Esophagus (tissue), 2 donors: ENCODE measurements around the gene NBPF1. TPM values are rescaled to one million over a fixed set of nuclear protein-coding genes. Genes with fewer than 3 reads are reported as not detected.
"Not testable (repeated sequence)": the region's sequence is repeated elsewhere in the genome, so short reads cannot be mapped to it uniquely, and the experiment has no call there.

ENCODE experiments used
- H3K27ac ChIP-seq, 2 donors: one replicate each; pipeline ENCODE4 v1.5.1; 2013; ENCODE audit warnings: low read depth in 2 of 2, mild to moderate bottlenecking in 2 of 2, inconsistent platforms in 1 of 2, low read length in 1 of 2, moderate library complexity in 1 of 2
- H3K27me3 ChIP-seq, 2 donors: one replicate each; pipeline ENCODE4 v1.6.1; 2013; ENCODE audit warnings: low read length in 2 of 2, control low read depth in 1 of 2, mild to moderate bottlenecking in 1 of 2; ENCODE audit not compliant: insufficient read depth in 2 of 2, control insufficient read depth in 1 of 2
- H3K36me3 ChIP-seq, 2 donors: one replicate each; pipeline ENCODE4 v1.6.1; 2013; ENCODE audit warnings: low read length in 1 of 2; ENCODE audit not compliant: control insufficient read depth in 2 of 2, insufficient read depth in 2 of 2
- H3K4me1 ChIP-seq, 2 donors: one replicate each; pipeline ENCODE4 v1.6.1; 2013; ENCODE audit warnings: low read length in 1 of 2; ENCODE audit not compliant: control insufficient read depth in 2 of 2, insufficient read depth in 2 of 2
- H3K4me3 ChIP-seq, 2 donors: one replicate each; pipeline ENCODE4 v1.5.1; 2013; ENCODE audit warnings: low read length in 2 of 2, mild to moderate bottlenecking in 2 of 2, low read depth in 1 of 2, moderate library complexity in 1 of 2
- H3K9me3 ChIP-seq, 2 donors: one replicate each; pipeline ENCODE4 v1.6.1; 2013; ENCODE audit warnings: mild to moderate bottlenecking in 2 of 2, low read depth in 1 of 2, low read length in 1 of 2, moderate library complexity in 1 of 2; ENCODE audit not compliant: control insufficient read depth in 2 of 2, insufficient read depth in 1 of 2
- WGBS, 2 donors: extraction: QIAGEN DNeasy Blood & Tissue Kit; methylation state at CpG; one replicate each; pipeline ENCODE4 v1.1.7; 2013; 5-methylcytosine and 5-hydroxymethylcytosine counted together
- polyA plus RNA-seq, 2 donors: library from polyadenylated mRNA; stranded (reverse); fragments of 200-250 nt; gene quantifications; one replicate each; pipeline ENCODE4 v1.2.3, GENCODE V29; 2013
- donor health status: healthy with polysubstance abuse.
- donor health status: Bipolar disorder and iron deficiency.

The NBPF1 gene
- polyA plus RNA-seq, 2 donors = 3.5 to 5.4 TPM

- H3K36me3 ChIP-seq = peaks cover 0 to 15% of the 10 kb centered on the region in 2 donors
- 86 to 91% methylated on average over 10 of the region's 10 CpGs for whole genome bisulfite sequencing, 2 donors
- H3K9me3 ChIP-seq, H3K27ac ChIP-seq, H3K4me3 ChIP-seq, H3K4me1 ChIP-seq, H3K27me3 ChIP-seq: not testable (repeated sequence)
Observed at GRCh38 chr1:16607853-16608815, 5.2 kb downstream of the NBPF1 start.

GRCh38 chr1:16607433-16607851, 5.9 kb downstream of the NBPF1 start:
- no peaks in the 10 kb centered on the region for H3K9me3 ChIP-seq
- 84 to 86% methylated on average over 2 of the region's 2 CpGs for WGBS, 2 donors
- no peak overlapping the region for H3K4me3 ChIP-seq
- peaks cover 2% of the 10 kb centered on the region in 2 donors for H3K4me1 ChIP-seq
- peaks cover 0 to 15% of the 10 kb centered on the region in 2 donors for H3K36me3 ChIP-seq
- no peaks in the 10 kb centered on the region for H3K27me3 ChIP-seq
- no peak overlapping the region for H3K27ac ChIP-seq

- not testable (repeated sequence) for H3K27ac ChIP-seq, H3K27me3 ChIP-seq, H3K9me3 ChIP-seq, H3K4me1 ChIP-seq, H3K4me3 ChIP-seq
- peaks cover 0 to 15% of the 10 kb centered on the region in 2 donors for H3K36me3 ChIP-seq
- 84 to 86% methylated on average over 5 of the region's 5 CpGs for WGBS, 2 donors
Observed at GRCh38 chr1:16606666-16607432, 6.5 kb downstream of the NBPF1 start.

GRCh38 chr1:16605532-16606505, 7.5 kb downstream of the NBPF1 start:
- Histone ChIP-seq H3K36me3 (peaks cover 0 to 15% of the 10 kb centered on the region in 2 donors), H3K9me3 (no peaks in the 10 kb centered on the region), H3K4me1 (no peaks in the 10 kb centered on the region), H3K4me3 (no peak overlapping the region), H3K27ac (no peak overlapping the region), H3K27me3 (no peaks in the 10 kb centered on the region)
- 76 to 77% methylated on average over 12 of the region's 12 CpGs for WGBS, 2 donors

GRCh38 chr1:16605213-16605525, 8.2 kb downstream of the NBPF1 start:
- Histone ChIP-seq H3K27me3 (no peaks in the 10 kb centered on the region), H3K9me3 (no peaks in the 10 kb centered on the region), H3K27ac (no peak overlapping the region), H3K36me3 (peaks cover 0 to 15% of the 10 kb centered on the region in 2 donors), H3K4me3 (no peak overlapping the region), H3K4me1 (no peaks in the 10 kb centered on the region)
- WGBS, 2 donors = 78% methylated on average over 1 of the region's 1 CpG

GRCh38 chr1:16604514-16605212, 8.7 kb downstream of the NBPF1 start:
- not testable (repeated sequence) for H3K4me1 ChIP-seq, H3K4me3 ChIP-seq, H3K27ac ChIP-seq, H3K9me3 ChIP-seq, H3K27me3 ChIP-seq
- H3K36me3 ChIP-seq = peaks cover 0 to 15% of the 10 kb centered on the region in 2 donors
- 96 to 98% methylated on average over 1 of the region's 2 CpGs for WGBS, 2 donors

- H3K4me1 ChIP-seq, H3K9me3 ChIP-seq, H3K27ac ChIP-seq, H3K4me3 ChIP-seq, H3K27me3 ChIP-seq: not testable (repeated sequence)
- 93 to 100% methylated on average over 1 to 2 of the region's 2 CpGs for WGBS, 2 donors
- peaks cover 0 to 15% of the 10 kb centered on the region in 2 donors for H3K36me3 ChIP-seq
Observed at GRCh38 chr1:16603623-16604022, 9.7 kb downstream of the NBPF1 start.

- H3K4me3 ChIP-seq, H3K27ac ChIP-seq, H3K27me3 ChIP-seq, H3K9me3 ChIP-seq, H3K36me3 ChIP-seq, H3K4me1 ChIP-seq: not testable (repeated sequence)
- 96 to 98% methylated on average over 1 to 2 of the region's 5 CpGs for WGBS, 2 donors
Observed at GRCh38 chr1:16602336-16603011, 10.9 kb downstream of the NBPF1 start.
